Esophagus squamous epithelium (tissue), 5 donors: Measurements from ENCODE around the gene SEC31A. TPM values are rescaled to one million over a fixed set of nuclear protein-coding genes. Genes with fewer than 3 reads are reported as not detected.
A peak's percentile ranks its signal among the peaks of the same experiment; 100 is the strongest.

Experiments used
- DNase-seq: peaks from one replicate; lab custom pipeline; 2025; lab: John Stamatoyannopoulos, UW
- H3K27ac ChIP-seq, 4 donors: fragments of 200-600 bp; sonication (generic); one replicate each; pipeline ENCODE4 v1.5.1; 2016 to 2019; ENCODE audit warnings: mild to moderate bottlenecking in 1 of 4
- H3K27me3 ChIP-seq, 4 donors: fragments of 200-600 bp; sonication (generic); 1 replicate in 3 of 4; 2 replicates in 1 of 4; pipeline versions ENCODE4 v1.5.1 to v1.6.0; 2017 to 2021; ENCODE audit warnings: antibody characterized with exemption in 1 of 4
- H3K36me3 ChIP-seq, 3 donors: fragments of 200-600 bp; sonication (generic); one replicate each; pipeline ENCODE4 v1.5.1; 2016 to 2019
- H3K4me1 ChIP-seq, 3 donors: fragments of 200-600 bp; sonication (generic); one replicate each; pipeline ENCODE4 v1.5.1; 2017 to 2019
- H3K4me3 ChIP-seq, 4 donors: fragments of 200-600 bp; sonication (generic); 1 replicate in 3 of 4; 2 replicates in 1 of 4; pipeline ENCODE4 v1.5.1; 2016 to 2019; ENCODE audit warnings: mild to moderate bottlenecking in 2 of 4, moderate library complexity in 1 of 4
- H3K9me3 ChIP-seq, 3 donors: fragments of 200-600 bp; sonication (generic); one replicate each; pipeline ENCODE4 v1.5.1; 2016 to 2019
- POLR2A ChIP-seq, 4 donors: fragments of 450-650 bp; IDR thresholded peaks; one replicate each; pipeline ENCODE4 v1.6.1; 2017; ENCODE audit warnings: antibody characterized with exemption in 4 of 4, mild to moderate bottlenecking in 4 of 4, moderate library complexity in 3 of 4
- WGBS, 2 donors: methylation state at CpG; one replicate each; pipeline ENCODE4 v1.1.5; 2018; 5-methylcytosine and 5-hydroxymethylcytosine counted together
- intact Hi-C: fragments of 100-400 bp; cut with DNase I; formaldehyde crosslinking; loops from one replicate; pipeline ENCODE4 v1.15.0; 2022
- total RNA-seq, 4 donors: library from RNA; depleted of rRNA; stranded (reverse); fragments of >200 nt; gene quantifications; one replicate each; pipeline ENCODE4 v1.1.0, GENCODE V29; 2016
- TF ChIP-seq, protein P1 (sequence below), 6 experiments: fragments of 450-650 bp in 4 of 6; fragments of 200-600 bp in 2 of 6; sonication (generic) in 2 of 6; IDR thresholded peaks; one replicate each; pipeline ENCODE4 v1.5.1; 2016 to 2019; ENCODE audit warnings: antibody characterized with exemption in 6 of 6, mild to moderate bottlenecking in 4 of 6, moderate library complexity in 4 of 6
- donor health status: DM: yes; HTN: yes; CAD: no.

Gene SEC31A
- total RNA-seq, 4 donors from 2014 or later, result 88.8 to 161 (median 128) TPM

GRCh38 chr4:82896755-82897154 lies 5.8 kb upstream of the SEC31A start:
- Histone ChIP-seq H3K4me3 (no peak overlapping the region), H3K9me3 (no peaks in the 10 kb centered on the region), H3K27me3 (no peaks in the 10 kb centered on the region), H3K36me3 (peaks cover 0 to 48% (median 5%) of the 10 kb centered on the region in 3 donors), H3K27ac (no peak overlapping the region), H3K4me1 (peaks cover 8 to 62% (median 12%) of the 10 kb centered on the region in 3 donors)
- no peak for DNase-seq
- WGBS, 2 donors, result 67 to 87% methylated on average over 1 of the region's 1 CpG
- intact Hi-C loops, result no loop called here
- no peak for TF ChIP-seq POLR2A (IDR thresholded peaks at IDR 0.05)
- TF ChIP-seq, protein P1, sequence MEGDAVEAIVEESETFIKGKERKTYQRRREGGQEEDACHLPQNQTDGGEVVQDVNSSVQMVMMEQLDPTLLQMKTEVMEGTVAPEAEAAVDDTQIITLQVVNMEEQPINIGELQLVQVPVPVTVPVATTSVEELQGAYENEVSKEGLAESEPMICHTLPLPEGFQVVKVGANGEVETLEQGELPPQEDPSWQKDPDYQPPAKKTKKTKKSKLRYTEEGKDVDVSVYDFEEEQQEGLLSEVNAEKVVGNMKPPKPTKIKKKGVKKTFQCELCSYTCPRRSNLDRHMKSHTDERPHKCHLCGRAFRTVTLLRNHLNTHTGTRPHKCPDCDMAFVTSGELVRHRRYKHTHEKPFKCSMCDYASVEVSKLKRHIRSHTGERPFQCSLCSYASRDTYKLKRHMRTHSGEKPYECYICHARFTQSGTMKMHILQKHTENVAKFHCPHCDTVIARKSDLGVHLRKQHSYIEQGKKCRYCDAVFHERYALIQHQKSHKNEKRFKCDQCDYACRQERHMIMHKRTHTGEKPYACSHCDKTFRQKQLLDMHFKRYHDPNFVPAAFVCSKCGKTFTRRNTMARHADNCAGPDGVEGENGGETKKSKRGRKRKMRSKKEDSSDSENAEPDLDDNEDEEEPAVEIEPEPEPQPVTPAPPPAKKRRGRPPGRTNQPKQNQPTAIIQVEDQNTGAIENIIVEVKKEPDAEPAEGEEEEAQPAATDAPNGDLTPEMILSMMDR (IDR thresholded peaks at IDR 0.05), result no peak

DNA sequence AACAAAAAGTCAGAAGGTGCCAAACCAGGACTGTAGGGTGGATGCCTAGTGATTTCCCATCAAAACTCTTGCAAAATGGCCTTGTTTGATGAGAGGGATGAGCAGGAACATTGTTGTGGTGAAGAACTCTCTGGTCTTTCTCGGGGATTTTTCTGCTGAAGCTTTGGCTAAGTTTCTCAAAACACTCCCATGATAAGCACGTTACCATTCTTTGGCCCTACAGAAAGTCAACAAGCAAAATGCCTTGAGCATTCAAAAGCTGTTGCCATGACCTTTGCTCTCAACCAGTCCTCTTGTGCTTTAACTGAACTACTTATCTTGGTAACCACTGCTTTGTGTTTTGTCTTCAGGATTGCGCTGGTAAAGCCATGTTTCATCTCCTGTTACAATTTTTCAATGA lies 3.0 kb upstream of the SEC31A start:
- no peak for DNase-seq
- Histone ChIP-seq H3K27me3 (no peaks in the 10 kb centered on the region), H3K4me3 (no peak overlapping the region), H3K36me3 (peaks cover 0 to 48% (median 5%) of the 10 kb centered on the region in 3 donors), H3K9me3 (no peaks in the 10 kb centered on the region), H3K27ac (no peak overlapping the region), H3K4me1 (peaks cover 2 to 61% (median 13%) of the 10 kb centered on the region in 3 donors)
- intact Hi-C loops, result no loop called here
- TF ChIP-seq, protein P1 (IDR thresholded peaks at IDR 0.05), result no peak
- TF ChIP-seq POLR2A (IDR thresholded peaks at IDR 0.05), result no peak
- 86 to 92% methylated on average over 3 of the region's 3 CpGs for WGBS, 2 donors

GRCh38 chr4:82892467-82892802 lies 1.5 kb upstream of the SEC31A start:
- DNase-seq, result no peak
- Histone ChIP-seq H3K27ac (no peak overlapping the region), H3K4me3 (no peak overlapping the region), H3K9me3 (no peaks in the 10 kb centered on the region), H3K4me1 (peaks cover 0 to 59% (median 10%) of the 10 kb centered on the region in 3 donors), H3K36me3 (peaks cover 0 to 43% (median 5%) of the 10 kb centered on the region in 3 donors), H3K27me3 (no peaks in the 10 kb centered on the region)
- intact Hi-C loops, result no loop called here
- 75 to 79% methylated on average over 1 of the region's 1 CpG for WGBS, 2 donors
- TF ChIP-seq, protein P1 (IDR thresholded peaks at IDR 0.05), result no peak

DNA sequence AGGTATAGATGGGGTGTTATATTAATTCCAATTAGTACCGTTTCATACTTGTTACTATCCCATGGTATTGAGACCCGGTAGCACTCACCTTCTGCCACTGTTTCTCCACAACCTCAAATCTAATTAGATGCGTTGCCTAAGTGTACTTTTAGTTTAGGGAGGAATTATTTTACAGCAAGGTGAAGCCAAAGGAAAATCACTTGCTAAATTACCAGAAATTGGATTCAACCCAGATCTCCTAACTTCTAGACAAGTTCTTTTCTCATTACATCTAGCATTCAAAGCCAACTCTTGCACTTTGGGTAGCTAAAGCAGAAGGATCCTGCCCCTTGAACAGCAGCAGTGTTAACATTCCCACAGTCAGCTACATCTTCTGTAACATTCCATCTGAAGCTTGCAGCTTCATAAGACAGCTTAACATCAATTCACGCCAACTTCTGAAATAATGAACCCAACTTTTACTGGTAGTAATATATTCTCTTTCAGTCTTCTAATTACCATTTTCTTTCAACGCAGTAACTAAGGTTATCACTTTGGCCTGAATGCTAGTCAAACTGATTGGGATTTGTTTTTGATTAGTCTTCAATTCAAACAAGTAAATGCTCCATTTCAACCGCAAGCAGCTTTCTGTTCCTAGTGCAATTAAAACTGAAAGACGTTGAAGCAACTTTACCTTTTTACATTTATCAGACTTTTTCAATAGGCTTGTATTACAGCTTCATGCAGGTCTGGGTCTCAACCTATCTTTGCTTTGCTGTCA lies 934 bp upstream of the SEC31A start:
- H3K4me3 ChIP-seq, result peak overlapping the region; percentile 76 to 97 (median 80)
- peaks cover 0 to 38% (median 5%) of the 10 kb centered on the region in 3 donors for H3K36me3 ChIP-seq
- no peak for DNase-seq
- H3K27ac ChIP-seq, result peak overlapping the region; percentile 95 to 99 (median 97)
- no peaks in the 10 kb centered on the region for H3K27me3 ChIP-seq
- TF ChIP-seq POLR2A (IDR thresholded peaks at IDR 0.05), result no peak
- TF ChIP-seq, protein P1 (IDR thresholded peaks at IDR 0.05), result no peak
- H3K4me1 ChIP-seq, result peaks cover 0 to 59% (median 6%) of the 10 kb centered on the region in 3 donors
- H3K9me3 ChIP-seq, result no peaks in the 10 kb centered on the region
- intact Hi-C loops, result no loop called here
- WGBS, 2 donors, result 31 to 32% methylated on average over 7 of the region's 7 CpGs

DNA sequence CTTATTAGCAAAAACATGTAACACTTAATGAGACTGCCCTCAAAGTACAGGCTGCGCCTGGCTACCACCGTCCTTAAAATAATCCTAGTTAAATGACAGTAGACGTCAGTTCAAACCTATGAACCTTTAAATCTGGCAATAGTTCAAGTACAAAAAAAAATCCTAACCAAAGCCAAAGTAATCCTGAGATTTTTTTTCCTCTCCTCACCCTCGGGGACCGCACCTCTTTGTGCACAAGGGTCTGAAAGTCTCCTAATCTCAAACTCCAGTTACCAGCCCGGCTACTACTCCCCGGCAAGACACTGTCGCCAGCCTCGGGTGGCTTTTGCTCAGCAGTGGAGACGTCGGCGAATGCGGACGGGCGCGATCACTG lies 439 bp downstream of the SEC31A start:
- peaks cover 0 to 26% (median 5%) of the 10 kb centered on the region in 3 donors for H3K36me3 ChIP-seq
- no peak for DNase-seq
- H3K4me1 ChIP-seq, result peaks cover 0 to 62% (median 20%) of the 10 kb centered on the region in 3 donors
- TF ChIP-seq, protein P1 (IDR thresholded peaks at IDR 0.05), result no peak
- TF ChIP-seq POLR2A (IDR thresholded peaks at IDR 0.05), result no peak
- no peaks in the 10 kb centered on the region for H3K9me3 ChIP-seq
- intact Hi-C loops, result no loop called here
- peak overlapping the region; percentile 95 to 99 (median 97) for H3K27ac ChIP-seq
- peak overlapping the region; percentile 76 to 97 (median 80) for H3K4me3 ChIP-seq
- WGBS, 2 donors, result 0% methylated on average over 8 to 9 of the region's 16 CpGs
- no peaks in the 10 kb centered on the region for H3K27me3 ChIP-seq
